B cell (primary cell): ENCODE results near the gene ALG9. TPM values are rescaled to one million over a fixed set of nuclear protein-coding genes. Genes with fewer than 3 reads are reported as not detected.

Experiments used
- polyA plus RNA-seq: library from polyadenylated mRNA; depleted of rRNA; stranded (reverse); fragments of >200 nt; gene quantifications from 2 replicates; pipeline ENCODE4 v1.2.3, GENCODE V29; 2012
- small RNA-seq: library from RNA; depleted of rRNA; stranded (forward); fragments of <200 nt; gene quantifications from one replicate; pipeline ENCODE3, GENCODE V24; 2012; ENCODE audit warnings: low replicate concordance, low read depth; ENCODE audit not compliant: insufficient read length
- total RNA-seq, 2 donors: library from RNA; stranded (reverse); fragments of 120-200 nt in 1 of 2; gene quantifications; 1 replicate in 1 of 2; 2 replicates in 1 of 2; pipeline versions ENCODE4 v1.2.3 to v1.2.4, GENCODE V29; 2013 to 2022

Gene ALG9
- total and polyA plus RNA-seq, 2 donors (not counting 1 experiment from before 2014, with no cell fraction given) = 21.2 to 29.9 TPM

Small RNAs within 50 kb of the gene (small RNA-seq; reads per million reads assigned to genes)
- not detected for gene GNG5P3
- gene RPL37AP8 = not detected

Other genes starting within 250 kb of the ALG9 start
- gene PPP2R1B, start 105.2 kb downstream of the ALG9 start, total RNA-seq = 35.6 and 37.0 TPM in 2 replicates
- 8.2 and 9.7 TPM in 2 replicates for gene PPP2R1B, start 105.2 kb downstream of the ALG9 start, polyA plus RNA-seq
- gene FDXACB1, start 7.6 kb upstream of the ALG9 start, total RNA-seq = 3.1 and 4.2 TPM in 2 replicates
- 4.0 and 5.4 TPM in 2 replicates for gene FDXACB1, start 7.6 kb upstream of the ALG9 start, polyA plus RNA-seq
- 7.8 and 8.2 TPM in 2 replicates for gene CFAP68, start 8.0 kb upstream of the ALG9 start, total RNA-seq
- 6.8 and 13.3 TPM in 2 replicates for gene CFAP68, start 8.0 kb upstream of the ALG9 start, polyA plus RNA-seq
- gene CRYAB, start 40.2 kb upstream of the ALG9 start, total RNA-seq = not detected in 2 replicates
- not detected in 2 replicates for gene CRYAB, start 40.2 kb upstream of the ALG9 start, polyA plus RNA-seq
- gene HSPB2, start 41.2 kb upstream of the ALG9 start, total RNA-seq = not detected in 2 replicates
- not detected in 2 replicates for gene HSPB2, start 41.2 kb upstream of the ALG9 start, polyA plus RNA-seq
- gene C11orf52, start 47.3 kb upstream of the ALG9 start, total RNA-seq = not detected in 2 replicates
- gene C11orf52, start 47.3 kb upstream of the ALG9 start, polyA plus RNA-seq = not detected in 2 replicates
- gene DIXDC1, start 65.8 kb upstream of the ALG9 start, total RNA-seq = 0.78 and 0.99 TPM in 2 replicates
- 0.03 and 0.26 TPM in 2 replicates for gene DIXDC1, start 65.8 kb upstream of the ALG9 start, polyA plus RNA-seq
- 19.8 and 21.1 TPM in 2 replicates for gene DLAT, start 153.8 kb upstream of the ALG9 start, total RNA-seq
- gene DLAT, start 153.8 kb upstream of the ALG9 start, polyA plus RNA-seq = 6.1 and 8.9 TPM in 2 replicates
- gene PIH1D2, start 202.4 kb upstream of the ALG9 start, total RNA-seq = 0.22 and 0.67 TPM in 2 replicates
- gene PIH1D2, start 202.4 kb upstream of the ALG9 start, polyA plus RNA-seq = 0.06 TPM in 1 of 2 replicates, not detected in the other
- gene NKAPD1, start 202.7 kb upstream of the ALG9 start, total RNA-seq = 22.8 and 23.4 TPM in 2 replicates
- 4.5 and 5.4 TPM in 2 replicates for gene NKAPD1, start 202.7 kb upstream of the ALG9 start, polyA plus RNA-seq
- gene TIMM8B, start 215.2 kb upstream of the ALG9 start, total RNA-seq = 22.4 and 25.5 TPM in 2 replicates
- gene TIMM8B, start 215.2 kb upstream of the ALG9 start, polyA plus RNA-seq = 6.3 and 12.0 TPM in 2 replicates
- 55.0 and 57.7 TPM in 2 replicates for gene SDHD, start 215.3 kb upstream of the ALG9 start, total RNA-seq
- 33.5 and 43.0 TPM in 2 replicates for gene SDHD, start 215.3 kb upstream of the ALG9 start, polyA plus RNA-seq